AG04449 (cell line): ENCODE results near the gene SYCE3.

Experiments
- CTCF ChIA-PET: fragments of 350-600 bp; formaldehyde crosslinking; extraction: SDS; loops from one replicate; lab custom pipeline; 2021; ENCODE audit warnings: antibody characterized with exemption; lab: Yijun Ruan, JAX
- POLR2A ChIA-PET: fragments of 400-600, 350-600 bp; formaldehyde crosslinking; extraction: SDS; loops from one replicate; lab custom pipeline; 2020; ENCODE audit warnings: antibody characterized with exemption, inconsistent platforms; lab: Yijun Ruan, JAX
- DNase-seq: peaks from one replicate; pipeline ENCODE4 v3.0.0-alpha.2; 2010; ENCODE audit warnings: low read depth, low spot score
- H3K4me3 ChIP-seq: 2 replicates; pipeline ENCODE4 v1.5.1; 2011; ENCODE audit warnings: low read depth, mild to moderate bottlenecking, control low read depth, low read length
- TF ChIP-seq, protein P1 (sequence below): IDR thresholded peaks from one replicate; pipeline ENCODE4 v1.5.1; 2011; ENCODE audit warnings: mild to moderate bottlenecking, moderate library complexity, low read length, control low read depth, inconsistent platforms; ENCODE audit not compliant: insufficient read depth; ENCODE audit errors: missing control alignments

Gene SYCE3

DNA sequence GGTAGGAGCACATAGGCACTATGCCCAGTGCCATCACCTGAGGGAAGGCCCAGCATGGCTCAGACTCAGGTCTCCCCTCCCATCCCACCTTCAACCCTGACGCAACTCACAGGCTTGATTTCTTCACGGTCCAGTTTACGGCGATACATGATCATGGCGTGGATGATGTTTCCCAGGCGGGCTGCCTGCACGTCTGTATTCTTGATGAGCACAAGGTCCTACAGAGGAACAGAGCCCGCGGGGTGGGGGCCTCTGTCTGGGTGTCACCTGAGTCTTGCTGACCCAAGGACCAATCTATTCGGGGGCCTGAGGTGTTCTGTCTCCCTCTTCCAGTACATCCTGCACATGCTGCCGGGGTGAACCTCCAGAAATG is 11.7 kb upstream of the SYCE3 start:
- ChIA-PET POLR2A (no interaction called here), CTCF (interaction anchor here (2.5 to 8.8 kb wide), 3 partner anchors 10 to 118 kb away, joined by 13 to 124 read pairs (median 36); partner anchors contain the start of gene SYCE3)
- H3K4me3 ChIP-seq: no peak overlapping the region
- no peak for DNase-seq
- TF ChIP-seq, protein P1, sequence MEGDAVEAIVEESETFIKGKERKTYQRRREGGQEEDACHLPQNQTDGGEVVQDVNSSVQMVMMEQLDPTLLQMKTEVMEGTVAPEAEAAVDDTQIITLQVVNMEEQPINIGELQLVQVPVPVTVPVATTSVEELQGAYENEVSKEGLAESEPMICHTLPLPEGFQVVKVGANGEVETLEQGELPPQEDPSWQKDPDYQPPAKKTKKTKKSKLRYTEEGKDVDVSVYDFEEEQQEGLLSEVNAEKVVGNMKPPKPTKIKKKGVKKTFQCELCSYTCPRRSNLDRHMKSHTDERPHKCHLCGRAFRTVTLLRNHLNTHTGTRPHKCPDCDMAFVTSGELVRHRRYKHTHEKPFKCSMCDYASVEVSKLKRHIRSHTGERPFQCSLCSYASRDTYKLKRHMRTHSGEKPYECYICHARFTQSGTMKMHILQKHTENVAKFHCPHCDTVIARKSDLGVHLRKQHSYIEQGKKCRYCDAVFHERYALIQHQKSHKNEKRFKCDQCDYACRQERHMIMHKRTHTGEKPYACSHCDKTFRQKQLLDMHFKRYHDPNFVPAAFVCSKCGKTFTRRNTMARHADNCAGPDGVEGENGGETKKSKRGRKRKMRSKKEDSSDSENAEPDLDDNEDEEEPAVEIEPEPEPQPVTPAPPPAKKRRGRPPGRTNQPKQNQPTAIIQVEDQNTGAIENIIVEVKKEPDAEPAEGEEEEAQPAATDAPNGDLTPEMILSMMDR: no peak

DNA sequence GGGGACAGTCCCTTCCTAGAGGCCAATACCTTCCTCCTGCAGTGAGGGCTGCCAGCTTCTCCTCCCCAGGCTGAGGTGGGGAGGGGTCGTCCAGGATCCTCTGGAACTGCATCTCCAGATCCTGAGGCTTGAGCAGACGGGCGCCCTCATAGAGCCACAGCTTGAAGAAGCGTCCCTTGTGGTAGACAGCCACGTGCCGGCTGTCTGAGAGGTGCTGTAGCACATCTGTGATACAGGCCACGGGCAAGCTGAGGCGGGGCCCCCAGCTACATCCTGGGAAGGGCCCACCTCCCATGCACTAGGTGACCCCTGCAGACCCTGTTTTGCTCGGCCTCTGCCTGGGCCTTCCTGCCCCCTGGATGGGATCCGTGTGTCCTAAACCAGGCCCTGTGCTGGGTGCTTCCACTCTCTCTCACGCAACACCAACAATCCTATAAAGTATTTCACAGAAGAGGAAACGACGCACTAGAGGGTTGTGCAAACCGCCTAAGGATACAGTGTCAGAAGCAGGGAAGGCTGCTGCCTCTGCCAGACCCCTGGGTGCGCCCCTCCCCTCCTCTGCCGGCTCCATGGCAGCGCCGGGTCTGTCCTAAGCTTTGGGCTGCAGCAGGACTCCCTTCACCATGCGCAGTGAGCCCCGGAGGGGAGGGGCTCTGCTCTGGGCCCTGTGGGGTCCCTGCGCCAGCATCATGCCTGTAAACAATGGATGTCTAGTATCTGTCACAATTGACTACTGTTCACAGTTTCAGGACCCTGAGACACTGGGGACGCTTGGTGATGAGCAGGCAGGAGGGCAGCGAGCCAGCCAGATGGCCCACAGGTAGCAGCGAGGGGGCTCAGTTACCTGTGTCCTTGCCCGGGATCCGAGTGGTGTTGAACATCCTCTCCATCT is 11.0 kb upstream of the SYCE3 start:
- no peak for DNase-seq
- TF ChIP-seq, protein P1: no peak
- POLR2A ChIA-PET: no interaction called here
- no peak overlapping the region for H3K4me3 ChIP-seq
- CTCF ChIA-PET: interaction anchor here (2.5 to 8.8 kb wide), 3 partner anchors 9 to 119 kb away, joined by 13 to 124 read pairs (median 36); partner anchors contain the start of gene SYCE3

DNA sequence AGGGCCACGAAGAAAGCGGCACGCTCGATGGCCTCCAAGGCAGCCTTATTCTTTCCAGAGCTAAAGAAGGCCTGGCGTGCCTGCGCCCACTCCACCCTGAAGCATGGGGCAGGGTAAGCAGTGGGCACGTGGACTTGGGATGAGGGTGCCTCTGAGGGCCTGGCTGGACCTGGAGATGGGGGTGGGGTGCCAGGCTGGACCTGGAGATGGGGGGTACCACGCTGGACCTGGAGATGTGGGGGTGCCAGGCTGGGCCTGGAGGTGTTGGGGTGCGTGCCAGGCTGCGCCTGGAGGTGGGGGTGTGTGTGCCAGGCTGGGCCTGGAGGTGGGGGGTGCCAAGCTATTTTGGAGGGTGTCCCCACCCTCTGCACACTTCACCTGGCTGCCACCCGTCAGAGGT is 10.2 kb upstream of the SYCE3 start:
- DNase-seq: no peak
- ChIA-PET CTCF (interaction anchor here (1.0 to 8.8 kb wide), 3 partner anchors 8 to 123 kb away, joined by 3 to 124 read pairs (median 4); partner anchors contain the start of genes KLHDC7B and SYCE3), POLR2A (no interaction called here)
- TF ChIP-seq, protein P1: no peak
- no peak overlapping the region for H3K4me3 ChIP-seq

DNA sequence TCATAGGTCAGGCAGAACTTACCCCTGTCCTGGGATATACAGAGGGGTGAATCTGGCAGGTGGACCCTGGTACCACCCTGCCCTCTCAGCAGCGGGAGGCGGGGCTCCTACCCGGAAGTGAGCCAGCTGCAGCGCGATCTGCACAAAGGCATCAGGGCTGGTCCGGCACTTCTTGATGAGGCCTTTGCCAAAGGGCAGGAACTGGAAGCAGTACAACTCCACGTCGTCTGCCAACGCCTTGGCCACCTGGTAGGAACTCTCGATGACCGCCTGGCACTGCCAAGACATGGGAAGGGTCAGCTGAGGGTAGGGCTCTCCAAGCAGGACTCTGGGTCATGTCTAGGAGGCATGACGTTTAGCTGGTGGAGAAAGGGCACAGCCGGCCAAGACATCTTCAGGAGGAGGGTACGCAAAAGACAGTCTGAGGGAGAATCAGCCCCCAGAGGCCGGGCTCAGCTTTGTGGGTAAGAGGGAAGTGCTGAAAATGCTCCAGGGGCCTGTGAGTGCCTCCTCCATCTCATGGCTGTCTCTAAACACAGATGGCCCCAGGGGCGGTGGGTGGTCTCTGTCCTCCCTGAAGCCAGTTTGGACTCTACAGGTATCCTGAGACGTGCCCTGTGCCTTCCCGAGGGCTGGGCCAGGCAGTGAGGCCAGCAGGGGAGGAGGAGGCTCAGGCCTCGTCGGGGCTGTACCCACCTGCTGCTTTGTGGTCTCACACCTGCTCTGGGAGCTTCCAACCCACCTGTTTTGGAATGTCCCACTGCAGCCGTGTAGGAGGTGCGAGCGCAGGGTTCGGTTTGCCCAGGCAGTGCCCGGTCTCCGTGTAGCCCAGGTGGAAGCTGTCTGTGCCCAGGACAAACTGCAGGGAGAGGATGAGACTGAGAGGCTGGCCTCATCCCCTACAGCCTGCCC is 8.8 kb upstream of the SYCE3 start:
- TF ChIP-seq, protein P1: no peak
- no peak for DNase-seq
- CTCF ChIA-PET: interaction anchor here (1.0 to 8.8 kb wide), 3 partner anchors 7 to 125 kb away, joined by 3 to 124 read pairs (median 4); partner anchors contain the start of genes KLHDC7B and SYCE3
- POLR2A ChIA-PET: no interaction called here
- H3K4me3 ChIP-seq: no peak overlapping the region

DNA sequence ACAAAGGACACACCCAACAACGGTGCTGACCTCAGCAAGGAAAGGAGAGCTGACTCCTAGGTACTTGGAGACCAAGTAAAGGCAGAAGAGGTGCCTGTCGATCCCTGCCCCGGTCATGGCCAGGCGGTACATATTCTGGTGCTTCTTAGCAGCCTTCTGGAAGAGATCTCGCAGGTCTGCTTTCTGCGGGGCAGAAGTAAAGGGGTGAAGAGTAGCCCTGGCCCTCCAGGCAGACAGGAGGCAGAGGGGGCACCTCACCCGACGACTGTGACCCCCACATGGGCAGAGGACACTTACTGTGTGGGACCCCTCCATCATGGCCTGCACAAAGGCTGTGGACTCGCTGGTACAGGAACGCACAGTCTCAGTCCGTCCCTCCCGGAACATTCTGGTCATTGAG is 8.1 kb upstream of the SYCE3 start:
- no peak for DNase-seq
- TF ChIP-seq, protein P1: no peak
- POLR2A ChIA-PET: no interaction called here
- H3K4me3 ChIP-seq: no peak overlapping the region
- CTCF ChIA-PET: interaction anchor here (8.8 kb wide), 1 partner anchor 6 kb away, joined by 124 read pairs; the partner anchor contains the start of gene SYCE3
